MM.1S (cell line): ENCODE measurements around the gene HCST.
"Not testable (repeated sequence)": the region's sequence is repeated elsewhere in the genome, so short reads cannot be mapped to it uniquely, and the experiment has no call there.

Experiments used
- DNase-seq: peaks from one replicate; pipeline ENCODE4 v3.0.0-alpha.2; 2015
- H2AFZ ChIP-seq: fragments of 300-600 bp; sonication (generic); 2 replicates; pipeline ENCODE4 v1.6.0; 2016; ENCODE audit warnings: antibody characterized with exemption, low read length
- H3F3A ChIP-seq: fragments of 300-600 bp; sonication (generic); 2 replicates; pipeline ENCODE4 v1.6.1; 2016; ENCODE audit warnings: mild to moderate bottlenecking, antibody characterized with exemption, low read length, moderate library complexity, mixed read lengths; ENCODE audit not compliant: insufficient read depth
- H3K27ac ChIP-seq: fragments of 300-600 bp; sonication (generic); 2 replicates; pipeline ENCODE4 v1.5.1; 2016; ENCODE audit warnings: mild to moderate bottlenecking, low read length
- H3K27me3 ChIP-seq: fragments of 300-600 bp; sonication (generic); replicated peaks from 2 replicates; pipeline ENCODE4 v1.6.0; 2016; ENCODE audit warnings: low read length; ENCODE audit not compliant: insufficient read depth
- H3K36me3 ChIP-seq: fragments of 300-600 bp; sonication (generic); replicated peaks from 2 replicates; pipeline ENCODE4 v1.6.1; 2016; ENCODE audit warnings: mild to moderate bottlenecking, low read length, mixed read lengths; ENCODE audit not compliant: insufficient read depth
- H3K4me1 ChIP-seq: fragments of 300-600 bp; sonication (generic); 2 replicates; pipeline ENCODE4 v1.6.1; 2016; ENCODE audit warnings: low read length, mixed read lengths
- H3K4me2 ChIP-seq: fragments of 300-600 bp; sonication (generic); 2 replicates; pipeline ENCODE4 v1.6.0; 2016; ENCODE audit warnings: low read depth, low read length
- H3K4me3 ChIP-seq: fragments of 300-600 bp; sonication (generic); 2 replicates; pipeline ENCODE4 v1.5.1; 2016; ENCODE audit warnings: low read length, mixed read lengths
- H3K79me2 ChIP-seq: fragments of 300-600 bp; sonication (generic); 2 replicates; pipeline ENCODE4 v1.6.1; 2016; ENCODE audit warnings: mixed run types, low read length, mixed read lengths
- H3K9ac ChIP-seq: fragments of 300-600 bp; sonication (generic); 2 replicates; pipeline ENCODE4 v1.6.1; 2016; ENCODE audit warnings: low read length, mixed read lengths
- H3K9me2 ChIP-seq: fragments of 300-600 bp; sonication (generic); replicated peaks from 2 replicates; pipeline ENCODE4 v1.6.1; 2016; ENCODE audit warnings: mild to moderate bottlenecking, low read length, mixed read lengths; ENCODE audit not compliant: insufficient read depth
- H3K9me3 ChIP-seq: fragments of 300-600 bp; sonication (generic); replicated peaks from 2 replicates; pipeline ENCODE4 v1.6.1; 2016; ENCODE audit warnings: mild to moderate bottlenecking, low read length, mixed read lengths; ENCODE audit not compliant: insufficient read depth
- H4K20me1 ChIP-seq: fragments of 300-600 bp; sonication (generic); 2 replicates; pipeline ENCODE4 v1.6.1; 2016; ENCODE audit warnings: mild to moderate bottlenecking, low read length, moderate library complexity, mixed read lengths; ENCODE audit not compliant: insufficient read depth
- CTCF ChIP-seq: fragments of 300-600 bp; sonication (generic); IDR thresholded peaks from 2 replicates; pipeline ENCODE4 v1.5.1; 2016; ENCODE audit warnings: antibody characterized with exemption, low read length, mixed read lengths
- EZH2 ChIP-seq: fragments of 300-600 bp; sonication (generic); optimal IDR thresholded peaks from 2 replicates; pipeline ENCODE3; 2017; ENCODE audit warnings: low read depth, mild to moderate bottlenecking, antibody characterized with exemption, low read length, mixed read lengths
- EZH2phosphoT487 ChIP-seq: fragments of 300-600 bp; sonication (generic); IDR thresholded peaks from 2 replicates; pipeline ENCODE4 v1.6.1; 2018; ENCODE audit warnings: antibody characterized with exemption, low read length

The HCST gene

GRCh38 chr19:35909684-35910035 is 7.3 kb downstream of the HCST start:
- peaks cover 61% of the 10 kb centered on the region for H3K27me3 ChIP-seq
- H3K4me1 ChIP-seq: no peaks in the 10 kb centered on the region; the same call in 1 of the 2 replicates
- DNase-seq: no peak
- no peak overlapping the region for H2AFZ ChIP-seq
- no peak overlapping the region for H3K4me3 ChIP-seq
- H3K36me3 ChIP-seq: no peaks in the 10 kb centered on the region
- no peaks in the 10 kb centered on the region for H3F3A ChIP-seq
- no peaks in the 10 kb centered on the region for H3K79me2 ChIP-seq
- no peaks in the 10 kb centered on the region for H3K9me3 ChIP-seq
- H4K20me1 ChIP-seq: no peaks in the 10 kb centered on the region
- H3K9me2 ChIP-seq: no peaks in the 10 kb centered on the region
- H3K4me2 ChIP-seq: no peak overlapping the region
- no peak overlapping the region for H3K27ac ChIP-seq
- no peak overlapping the region for H3K9ac ChIP-seq
- no peak for TF ChIP-seq EZH2
- no peak for TF ChIP-seq EZH2phosphoT487
- TF ChIP-seq CTCF: no peak

- not testable (repeated sequence) for H2AFZ ChIP-seq, H3K9me3 ChIP-seq, DNase-seq, H3K4me2 ChIP-seq, H3K36me3 ChIP-seq, H3K4me3 ChIP-seq, H3K9ac ChIP-seq, H3F3A ChIP-seq, H3K4me1 ChIP-seq, H3K79me2 ChIP-seq, H3K27ac ChIP-seq, H4K20me1 ChIP-seq, H3K9me2 ChIP-seq
- H3K27me3 ChIP-seq: peaks cover 58% of the 10 kb centered on the region
Measured at GRCh38 chr19:35910355-35910754, 8.0 kb downstream of the HCST start.

- no peak overlapping the region for H3K27ac ChIP-seq
Measured at GRCh38 chr19:35911173-35911572, 8.8 kb downstream of the HCST start.

GRCh38 chr19:35911790-35912189 is 9.5 kb downstream of the HCST start:
- no peaks in the 10 kb centered on the region for H3K9me3 ChIP-seq
- no peak overlapping the region for H3K27ac ChIP-seq
- H3K36me3 ChIP-seq: no peaks in the 10 kb centered on the region
- H3K9me2 ChIP-seq: no peaks in the 10 kb centered on the region
- no peak overlapping the region for H2AFZ ChIP-seq
- no peaks in the 10 kb centered on the region for H4K20me1 ChIP-seq
- H3K79me2 ChIP-seq: no peaks in the 10 kb centered on the region
- DNase-seq: no peak
- H3K9ac ChIP-seq: no peak overlapping the region
- H3K4me2 ChIP-seq: no peak overlapping the region
- no peaks in the 10 kb centered on the region; the same call in 1 of the 2 replicates for H3K4me1 ChIP-seq
- H3F3A ChIP-seq: no peaks in the 10 kb centered on the region
- H3K27me3 ChIP-seq: peaks cover 61% of the 10 kb centered on the region
- no peak overlapping the region for H3K4me3 ChIP-seq
- TF ChIP-seq EZH2phosphoT487: no peak
- no peak for TF ChIP-seq CTCF
- TF ChIP-seq EZH2: no peak

More at GRCh38 chr19:35911173-35911572, 8.8 kb downstream of the HCST start:
- Histone ChIP-seq H3F3A (no peaks in the 10 kb centered on the region), H4K20me1 (no peaks in the 10 kb centered on the region), H3K4me1 (no peaks in the 10 kb centered on the region; the same call in 1 of the 2 replicates), H3K36me3 (no peaks in the 10 kb centered on the region), H3K27me3 (peaks cover 60% of the 10 kb centered on the region), H3K79me2 (no peaks in the 10 kb centered on the region), H3K9me2 (no peaks in the 10 kb centered on the region), H2AFZ (no peak overlapping the region), H3K9ac (no peak overlapping the region), H3K9me3 (no peaks in the 10 kb centered on the region), H3K4me3 (no peak overlapping the region), H3K4me2 (no peak overlapping the region)
- TF ChIP-seq EZH2 (no peak), EZH2phosphoT487 (no peak), CTCF (no peak)
- no peak for DNase-seq
